Thyroid gland (tissue), 4 donors: ENCODE results near the gene TBX2. TPM values are rescaled to one million over a fixed set of nuclear protein-coding genes. Genes with fewer than 3 reads are reported as not detected.

Experiments
- DNase-seq, 2 donors: peaks; one replicate each; pipeline ENCODE4 v3.0.0-alpha.2; 2019
- H3K27ac ChIP-seq, 3 donors: fragments of 200-600 bp; sonication (generic); 1 replicate in 2 of 3; 2 replicates in 1 of 3; pipeline ENCODE4 v1.5.1; 2016 to 2019; ENCODE audit warnings: mild to moderate bottlenecking in 1 of 3, moderate library complexity in 1 of 3
- H3K27me3 ChIP-seq: fragments of 200-600 bp; sonication (generic); one replicate; pipeline ENCODE4 v1.5.1; 2019
- H3K36me3 ChIP-seq, 2 donors: fragments of 200-600 bp; sonication (generic); one replicate each; pipeline ENCODE4 v1.5.1; 2016 to 2019
- H3K4me1 ChIP-seq, 2 donors: fragments of 200-600 bp; sonication (generic); one replicate each; pipeline ENCODE4 v1.5.1; 2017 to 2019
- H3K4me3 ChIP-seq, 3 donors: fragments of 200-600 bp; sonication (generic); replicated peaks in 1 of 3; 1 replicate in 2 of 3; 2 replicates in 1 of 3; pipeline ENCODE4 v1.5.1; 2016; ENCODE audit warnings: mild to moderate bottlenecking in 1 of 3
- H3K9me3 ChIP-seq: fragments of 200-600 bp; sonication (generic); one replicate; pipeline ENCODE4 v1.5.1; 2017
- CTCF ChIP-seq, 6 experiments: fragments of 200-600 bp in 3 of 6; fragments of 450-650 bp in 3 of 6; sonication (generic) in 3 of 6; IDR thresholded peaks; one replicate each; pipeline ENCODE4 v1.5.1; 2016 to 2019; ENCODE audit warnings: antibody characterized with exemption in 6 of 6, mild to moderate bottlenecking in 2 of 6, inconsistent platforms in 1 of 6, moderate library complexity in 1 of 6
- POLR2A ChIP-seq, 2 donors: fragments of 450-650 bp; IDR thresholded peaks; one replicate each; pipeline ENCODE4 v1.6.1; 2017; ENCODE audit warnings: antibody characterized with exemption in 2 of 2, mild to moderate bottlenecking in 2 of 2, moderate library complexity in 1 of 2
- WGBS, 2 donors: methylation state at CpG; one replicate each; pipeline ENCODE4 v1.1.5; 2017; 5-methylcytosine and 5-hydroxymethylcytosine counted together
- intact Hi-C: fragments of 100-400 bp; cut with DNase I; formaldehyde crosslinking; loops from one replicate; pipeline ENCODE4 v1.15.1; 2023
- total RNA-seq, 4 donors: library from RNA; depleted of rRNA; stranded (reverse); fragments of >200 nt; gene quantifications; one replicate each; pipeline ENCODE4 v1.2.3, GENCODE V29; 2016

The TBX2 gene
- total RNA-seq, 4 donors from 2014 or later: 5.3 to 20.2 (median 11.0) TPM

GRCh38 chr17:61411011-61411260 is 11.3 kb downstream of the TBX2 start:
- Histone ChIP-seq H3K9me3 (no peaks in the 10 kb centered on the region), H3K27ac (peak overlapping the region; percentile 88 to 92 (median 92)), H3K4me1 (peaks cover 12 to 69% of the 10 kb centered on the region in 2 donors), H3K36me3 (peaks cover 0 to under 1% of the 10 kb centered on the region in 2 donors), H3K4me3 (peak overlapping the region in 2 of 3 donors; percentile 16 to 71), H3K27me3 (no peaks in the 10 kb centered on the region)
- 0% methylated on average over 2 of the region's 29 CpGs; no CpG with 5 or more reads in 1 of the 2 donors for WGBS, 2 donors
- intact Hi-C loops: loop anchor here (10.0 kb wide), 2 partner anchors 424 to 654 kb away; partner anchors contain the start of gene MED13
- TF ChIP-seq CTCF (IDR thresholded peaks at IDR 0.05): no peak
- no peak for TF ChIP-seq POLR2A (IDR thresholded peaks at IDR 0.05)
- DNase-seq: no peak

GRCh38 chr17:61411261-61412142 is 11.9 kb downstream of the TBX2 start:
- no peaks in the 10 kb centered on the region for H3K27me3 ChIP-seq
- intact Hi-C loops: loop anchor here (10.0 kb wide), 2 partner anchors 423 to 653 kb away; partner anchors contain the start of gene MED13
- peak overlapping the region in 2 of 3 donors; percentile 50 to 71 for H3K4me3 ChIP-seq
- WGBS, 2 donors: 3% methylated on average over 44 of the region's 75 CpGs; no CpG with 5 or more reads in 1 of the 2 donors
- TF ChIP-seq POLR2A (IDR thresholded peaks at IDR 0.05): peak in 1 of 2 donors; percentile 17
- peak in 1 of 6 experiments; percentile 13 for TF ChIP-seq CTCF (IDR thresholded peaks at IDR 0.05)
- no peaks in the 10 kb centered on the region for H3K36me3 ChIP-seq
- H3K4me1 ChIP-seq: peaks cover 12 to 66% of the 10 kb centered on the region in 2 donors
- peak overlapping the region; percentile 88 to 92 (median 92) for H3K27ac ChIP-seq
- no peaks in the 10 kb centered on the region for H3K9me3 ChIP-seq
- peak; percentile 60 to 64 for DNase-seq

- peak in 1 of 2 donors; percentile 45 for TF ChIP-seq POLR2A (IDR thresholded peaks at IDR 0.05)
- peak; percentile 75 to 100 (median 98) for TF ChIP-seq CTCF (IDR thresholded peaks at IDR 0.05)
- no peaks in the 10 kb centered on the region for H3K36me3 ChIP-seq
- 0 to 2% methylated on average over 8 to 11 of the region's 69 CpGs for WGBS, 2 donors
- H3K9me3 ChIP-seq: no peaks in the 10 kb centered on the region
- peak; percentile 70 to 82 for DNase-seq
- peaks cover 12 to 68% of the 10 kb centered on the region in 2 donors for H3K4me1 ChIP-seq
- H3K27me3 ChIP-seq: no peaks in the 10 kb centered on the region
- peak overlapping the region; percentile 88 to 92 (median 92) for H3K27ac ChIP-seq
- intact Hi-C loops: loop anchor here (10.0 kb wide), 2 partner anchors 422 to 652 kb away; partner anchors contain the start of gene MED13
- peak overlapping the region in 2 of 3 donors; percentile 50 to 71 for H3K4me3 ChIP-seq
Measured at GRCh38 chr17:61412143-61412859, 12.7 kb downstream of the TBX2 start.

GRCh38 chr17:61412860-61413660 is 13.4 kb downstream of the TBX2 start:
- WGBS, 2 donors: 28 to 33% methylated on average over 11 to 12 of the region's 38 CpGs
- Histone ChIP-seq H3K27ac (peak overlapping the region; percentile 88 to 92 (median 92)), H3K27me3 (no peaks in the 10 kb centered on the region), H3K36me3 (no peaks in the 10 kb centered on the region), H3K4me1 (peaks cover 12 to 61% of the 10 kb centered on the region in 2 donors), H3K9me3 (no peaks in the 10 kb centered on the region), H3K4me3 (peak overlapping the region in 2 of 3 donors; percentile 50 to 71)
- intact Hi-C loops: loop anchor here (10.0 kb wide), 2 partner anchors 422 to 652 kb away; partner anchors contain the start of gene MED13
- TF ChIP-seq POLR2A (IDR thresholded peaks at IDR 0.05): no peak
- no peak for TF ChIP-seq CTCF (IDR thresholded peaks at IDR 0.05)
- no peak for DNase-seq
